ENCODE results near the gene PASK.

Gene PASK

DNA sequence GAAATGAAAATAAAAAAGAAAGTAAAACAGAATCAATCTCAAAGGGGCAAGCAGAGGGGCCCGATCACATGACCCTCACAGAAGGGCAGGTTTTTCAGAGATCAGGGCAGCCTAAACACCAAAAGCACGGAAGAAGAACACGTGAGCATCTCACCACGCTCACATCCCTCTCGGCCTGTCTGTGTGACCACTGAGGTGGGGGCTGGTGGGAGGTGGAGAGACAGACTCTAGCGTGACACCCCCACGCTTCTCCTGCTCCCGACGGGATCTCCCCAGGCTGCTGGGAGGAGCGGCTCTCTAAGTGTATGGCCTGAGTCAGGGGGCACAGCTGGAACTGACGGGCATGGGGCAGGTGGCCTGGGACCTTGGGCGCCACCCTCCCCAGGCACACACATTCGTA is 23.6 kb downstream of the PASK start:
- TF ChIP-seq, protein P1, sequence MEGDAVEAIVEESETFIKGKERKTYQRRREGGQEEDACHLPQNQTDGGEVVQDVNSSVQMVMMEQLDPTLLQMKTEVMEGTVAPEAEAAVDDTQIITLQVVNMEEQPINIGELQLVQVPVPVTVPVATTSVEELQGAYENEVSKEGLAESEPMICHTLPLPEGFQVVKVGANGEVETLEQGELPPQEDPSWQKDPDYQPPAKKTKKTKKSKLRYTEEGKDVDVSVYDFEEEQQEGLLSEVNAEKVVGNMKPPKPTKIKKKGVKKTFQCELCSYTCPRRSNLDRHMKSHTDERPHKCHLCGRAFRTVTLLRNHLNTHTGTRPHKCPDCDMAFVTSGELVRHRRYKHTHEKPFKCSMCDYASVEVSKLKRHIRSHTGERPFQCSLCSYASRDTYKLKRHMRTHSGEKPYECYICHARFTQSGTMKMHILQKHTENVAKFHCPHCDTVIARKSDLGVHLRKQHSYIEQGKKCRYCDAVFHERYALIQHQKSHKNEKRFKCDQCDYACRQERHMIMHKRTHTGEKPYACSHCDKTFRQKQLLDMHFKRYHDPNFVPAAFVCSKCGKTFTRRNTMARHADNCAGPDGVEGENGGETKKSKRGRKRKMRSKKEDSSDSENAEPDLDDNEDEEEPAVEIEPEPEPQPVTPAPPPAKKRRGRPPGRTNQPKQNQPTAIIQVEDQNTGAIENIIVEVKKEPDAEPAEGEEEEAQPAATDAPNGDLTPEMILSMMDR (IDR thresholded peaks at IDR 0.05; ENCODE audit: extremely low read depth, missing control alignments) = no peak
- peak; percentile 44 for DNase-seq (ENCODE audit: low spot score)

GRCh38 chr2:241123816-241124536 is 25.3 kb downstream of the PASK start:
- TF ChIP-seq, protein P1 (IDR thresholded peaks at IDR 0.05; ENCODE audit: extremely low read depth, missing control alignments) = no peak
- no peak for DNase-seq (ENCODE audit: low spot score)

DNA sequence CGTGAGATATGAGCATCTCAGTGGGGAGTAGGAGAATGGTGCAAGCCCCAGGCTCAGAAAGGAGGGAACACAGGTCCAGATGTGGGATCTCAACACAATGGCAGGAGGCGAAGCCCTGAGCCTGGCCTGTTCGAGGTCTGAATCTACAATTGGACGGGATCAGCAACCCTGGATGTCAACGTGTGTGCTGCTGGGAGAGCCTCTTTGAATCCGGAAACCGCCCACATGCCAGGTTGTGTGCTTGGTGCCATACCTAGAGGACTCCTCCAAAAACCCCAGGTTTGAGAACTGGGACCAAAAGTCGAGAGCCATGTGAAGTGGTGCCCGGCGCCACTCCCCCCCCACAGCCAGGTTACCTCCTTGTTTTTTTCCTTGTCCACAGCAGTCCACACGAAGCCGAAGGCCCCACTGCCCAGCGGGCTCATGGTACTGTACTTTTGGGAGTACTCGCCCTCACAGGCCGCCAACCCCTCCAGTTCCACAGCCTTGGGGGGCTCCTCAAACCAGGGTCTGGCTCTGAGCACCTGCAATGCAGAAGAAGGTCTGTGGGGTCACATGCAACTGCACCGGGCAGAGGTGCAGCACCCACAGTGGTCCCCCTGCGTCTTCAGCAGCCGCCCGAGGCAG is 26.8 kb downstream of the PASK start:
- TF ChIP-seq, protein P1 (IDR thresholded peaks at IDR 0.05; ENCODE audit: extremely low read depth, missing control alignments) = no peak

DNA sequence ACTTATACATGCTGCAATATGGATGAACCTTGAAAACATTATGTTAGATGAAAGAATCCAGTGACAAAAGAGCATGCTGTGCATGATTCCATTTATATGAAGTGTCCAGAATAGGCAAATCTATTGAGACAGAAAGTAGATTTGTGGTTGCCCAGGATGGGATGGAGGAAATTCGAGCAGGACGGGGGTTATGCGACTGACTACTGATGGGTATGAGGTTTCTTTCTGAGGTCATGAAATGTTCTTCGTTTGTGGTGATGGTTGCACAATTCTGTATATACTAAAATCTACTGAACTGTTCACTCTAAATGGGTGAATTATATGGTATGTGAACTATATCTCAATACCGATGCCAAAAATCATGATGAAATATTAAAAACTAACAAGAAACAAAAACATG is 28.3 kb downstream of the PASK start:
- TF ChIP-seq, protein P1 (IDR thresholded peaks at IDR 0.05; ENCODE audit: extremely low read depth, missing control alignments) = no peak
- no peak for DNase-seq (ENCODE audit: low spot score)

More for the DNA sequence above, 26.8 kb downstream of the PASK start:
- DNase-seq (ENCODE audit: low spot score) = no peak

- TF ChIP-seq, protein P1 (IDR thresholded peaks at IDR 0.05; ENCODE audit: extremely low read depth, missing control alignments) = no peak
Measured at GRCh38 chr2:241120440-241120839, 28.8 kb downstream of the PASK start.

GRCh38 chr2:241118737-241119505 is 30.4 kb downstream of the PASK start:
- TF ChIP-seq, protein P1 (IDR thresholded peaks at IDR 0.05; ENCODE audit: extremely low read depth, missing control alignments) = no peak
- no peak for DNase-seq (ENCODE audit: low spot score)

More at GRCh38 chr2:241120440-241120839, 28.8 kb downstream of the PASK start:
- no peak for DNase-seq (ENCODE audit: low spot score)

Data from GM20000 (cell line).